ENCODE measurements around the gene PRKN. TPM values are rescaled to one million over a fixed set of nuclear protein-coding genes. Genes with fewer than 3 reads are reported as not detected.

Gene PRKN
- total and polyA plus RNA-seq, 8 donors = 0.82 to 7.2 (median 2.9) TPM

DNA sequence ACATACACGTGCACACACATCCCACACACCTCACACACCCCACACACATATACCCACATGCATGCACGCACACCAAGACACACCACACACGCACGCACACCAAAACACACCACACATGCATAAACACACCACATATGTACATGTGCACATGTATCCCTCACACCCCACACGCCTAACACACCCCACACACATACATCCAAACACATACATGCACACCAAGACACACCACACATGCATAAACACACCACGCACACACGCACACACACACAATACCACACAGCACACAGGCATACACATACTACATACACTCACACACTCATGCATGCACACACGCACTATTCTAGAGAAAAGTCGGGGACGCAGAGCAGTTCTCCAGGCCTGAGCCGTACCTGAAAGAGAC, 671.5 kb downstream of the PRKN start:
- intact Hi-C loops (cut with DNase I) = no loop called here
- DNase-seq (no peak), ATAC-seq (no peak), FAIRE-seq (no peak)
- Histone ChIP-seq H3K4me3 (no peak overlapping the region), H3K27ac (no peak overlapping the region), H3K36me3 (no peaks in the 10 kb centered on the region), H3K4me1 (peaks cover 9 to 36% (median 18%) of the 10 kb centered on the region in 3 donors), H3K27me3 (no peaks in the 10 kb centered on the region), H3K9me3 (no peaks in the 10 kb centered on the region)
- WGBS, 2 donors = 96 to 97% methylated on average over 11 of the region's 11 CpGs
- TF ChIP-seq CTCF (IDR thresholded peaks at IDR 0.05) = no peak

DNA sequence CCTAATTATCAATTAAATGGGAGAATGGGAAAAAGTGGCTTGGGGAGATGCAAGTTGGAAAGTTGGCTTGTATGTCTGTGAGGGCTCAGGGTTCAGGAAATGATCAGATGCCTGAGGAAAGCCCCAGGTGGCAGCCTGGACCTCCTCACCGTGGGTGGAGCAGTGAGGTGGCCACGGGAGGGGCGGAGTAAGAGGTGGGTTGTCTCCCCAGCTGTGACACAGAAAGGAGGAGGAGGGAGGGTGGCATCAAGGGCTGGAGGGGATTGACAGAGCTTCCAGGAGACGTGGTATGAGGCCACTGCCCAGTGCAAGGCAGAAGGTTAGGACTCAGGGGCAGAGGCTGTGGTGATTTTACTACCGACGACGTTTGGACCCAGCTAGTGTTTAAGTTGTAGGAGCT, 672.2 kb downstream of the PRKN start:
- DNase-seq = peak; percentile 69 to 87 (median 76)

DNA sequence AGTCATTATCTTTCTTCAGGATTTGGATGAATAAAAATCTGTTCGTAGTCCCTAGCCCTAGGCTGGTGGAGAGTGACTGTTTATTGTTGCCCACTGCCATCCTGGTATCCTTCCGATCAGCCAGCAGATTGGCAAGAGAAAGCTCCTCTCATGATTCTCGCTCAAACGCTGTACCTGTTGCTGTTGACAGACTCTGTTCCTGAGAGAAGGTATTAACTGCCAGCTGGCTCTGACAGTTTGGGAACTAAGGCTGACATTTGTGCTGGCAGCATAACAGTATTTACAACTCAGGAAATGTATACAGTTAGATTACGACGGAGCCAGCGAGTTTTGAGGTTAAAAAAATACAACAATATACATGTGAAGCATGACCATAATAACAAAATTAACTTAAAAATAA, 674.5 kb downstream of the PRKN start:
- Histone ChIP-seq H3K9me3 (no peaks in the 10 kb centered on the region), H3K27me3 (no peaks in the 10 kb centered on the region), H3K27ac (peak overlapping the region in 2 of 4 donors; percentile 15 to 49), H3K4me3 (peak overlapping the region in 1 of 4 donors; percentile 6), H3K4me1 (peaks cover 6 to 27% (median 13%) of the 10 kb centered on the region in 3 donors), H3K36me3 (no peaks in the 10 kb centered on the region)
- 35 to 37% methylated on average over 7 of the region's 7 CpGs for WGBS, 2 donors
- DNase-seq (peak in 3 of 6 donors; percentile 47 to 74 (median 65)), ATAC-seq (peak; percentile 77 to 89 (median 84)), FAIRE-seq (no peak)
- TF ChIP-seq CTCF (IDR thresholded peaks at IDR 0.05) = no peak
- intact Hi-C loops (cut with DNase I) = no loop called here

More for the DNA sequence above, 672.2 kb downstream of the PRKN start:
- peak overlapping the region in 2 of 4 donors; percentile 53 to 57 for H3K27ac ChIP-seq
- H3K4me1 ChIP-seq = peaks cover 9 to 36% (median 18%) of the 10 kb centered on the region in 3 donors
- no peak overlapping the region for H3K4me3 ChIP-seq
- H3K27me3 ChIP-seq = no peaks in the 10 kb centered on the region
- TF ChIP-seq CTCF (IDR thresholded peaks at IDR 0.05) = no peak
- 38 to 41% methylated on average over 7 of the region's 7 CpGs for WGBS, 2 donors
- intact Hi-C loops (cut with DNase I) = no loop called here
- no peaks in the 10 kb centered on the region for H3K9me3 ChIP-seq
- ATAC-seq (peak; percentile 33 to 76 (median 64)), FAIRE-seq (no peak)
- no peaks in the 10 kb centered on the region for H3K36me3 ChIP-seq

DNA sequence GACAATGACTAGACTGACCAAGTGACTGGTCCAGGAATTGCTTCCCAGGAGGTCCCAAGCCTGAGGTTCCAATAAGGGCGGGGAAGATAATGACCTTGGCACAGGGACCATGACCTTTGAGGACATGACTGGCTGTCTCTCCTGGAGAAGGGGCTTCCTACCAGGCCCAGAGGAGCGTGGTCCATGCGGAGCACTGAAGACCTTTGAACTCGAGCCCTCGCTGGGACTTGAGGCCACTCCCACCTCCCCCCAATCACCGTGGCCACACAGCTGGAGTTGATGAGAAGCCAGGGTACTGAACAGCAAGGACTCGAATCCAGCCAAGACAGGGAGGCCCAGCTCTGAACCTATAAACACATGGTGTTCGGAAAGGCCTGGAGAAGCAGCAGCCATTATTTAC, 677.0 kb downstream of the PRKN start:
- peak in 1 of 6 donors; percentile 41 for DNase-seq
- H3K9me3 ChIP-seq = no peaks in the 10 kb centered on the region
- no peak for FAIRE-seq
- no peak for ATAC-seq
- H3K4me3 ChIP-seq = no peak overlapping the region
- intact Hi-C loops (cut with DNase I) = no loop called here
- no peak for TF ChIP-seq CTCF (IDR thresholded peaks at IDR 0.05)
- no peak overlapping the region for H3K27ac ChIP-seq
- H3K27me3 ChIP-seq = no peaks in the 10 kb centered on the region
- peaks cover 0 to 15% (median 14%) of the 10 kb centered on the region in 3 donors for H3K4me1 ChIP-seq
- H3K36me3 ChIP-seq = no peaks in the 10 kb centered on the region
- 94 to 96% methylated on average over 8 of the region's 8 CpGs for WGBS, 2 donors

- Histone ChIP-seq H3K27me3 (no peaks in the 10 kb centered on the region), H3K36me3 (no peaks in the 10 kb centered on the region), H3K4me3 (no peak overlapping the region), H3K9me3 (no peaks in the 10 kb centered on the region), H3K27ac (peak overlapping the region in 2 of 4 donors; percentile 34 to 38), H3K4me1 (peaks cover 0 to 8% (median 0%) of the 10 kb centered on the region in 3 donors)
- intact Hi-C loops (cut with DNase I) = no loop called here
- DNase-seq = peak in 3 of 6 donors; percentile 54 to 69 (median 54)
- ATAC-seq = peak; percentile 93 to 98 (median 97)
- 41 to 47% methylated on average over 5 of the region's 5 CpGs for WGBS, 2 donors
- no peak for FAIRE-seq
- no peak for TF ChIP-seq CTCF (IDR thresholded peaks at IDR 0.05)
Measured at GRCh38 chr6:162046324-162046723, 681.2 kb downstream of the PRKN start.

Data from pancreas (tissue), 10 donors.